NCI-H1930 (cell line): ENCODE results near the gene PTPRG.

Source experiments
- DNase-seq, 2 experiments: peaks; one replicate each; lab custom pipeline; 2025; lab: John Stamatoyannopoulos, UW

The PTPRG gene

DNA sequence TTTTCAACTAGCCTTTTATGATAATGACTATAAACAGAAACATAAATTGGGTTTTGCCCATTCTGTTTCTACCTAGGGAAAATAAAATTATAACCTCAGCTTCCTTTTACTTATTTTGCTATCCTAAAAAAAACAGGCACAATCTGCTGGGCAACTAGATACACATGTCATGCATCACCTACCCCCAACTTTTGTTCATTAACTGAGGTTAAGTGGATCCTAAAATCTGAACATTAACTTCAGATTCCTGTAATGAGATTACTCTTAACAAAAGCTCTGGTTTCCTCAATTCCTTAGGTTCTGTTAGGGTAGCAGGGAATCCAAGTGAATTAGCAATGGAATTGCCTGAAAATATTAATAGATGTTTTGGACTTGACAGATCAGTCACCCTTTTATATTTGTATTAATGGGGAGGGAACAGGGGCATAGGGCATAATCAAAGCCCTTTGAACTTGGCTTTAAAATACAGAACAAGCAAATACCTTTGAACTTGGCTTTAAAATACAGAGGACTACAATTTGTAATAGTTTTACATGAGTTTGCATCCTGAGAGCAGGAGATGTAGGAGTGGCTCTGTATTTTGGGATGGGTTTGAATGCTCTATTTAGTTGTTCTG lies 705.4 kb downstream of the PTPRG start:
- DNase-seq = no peak

DNA sequence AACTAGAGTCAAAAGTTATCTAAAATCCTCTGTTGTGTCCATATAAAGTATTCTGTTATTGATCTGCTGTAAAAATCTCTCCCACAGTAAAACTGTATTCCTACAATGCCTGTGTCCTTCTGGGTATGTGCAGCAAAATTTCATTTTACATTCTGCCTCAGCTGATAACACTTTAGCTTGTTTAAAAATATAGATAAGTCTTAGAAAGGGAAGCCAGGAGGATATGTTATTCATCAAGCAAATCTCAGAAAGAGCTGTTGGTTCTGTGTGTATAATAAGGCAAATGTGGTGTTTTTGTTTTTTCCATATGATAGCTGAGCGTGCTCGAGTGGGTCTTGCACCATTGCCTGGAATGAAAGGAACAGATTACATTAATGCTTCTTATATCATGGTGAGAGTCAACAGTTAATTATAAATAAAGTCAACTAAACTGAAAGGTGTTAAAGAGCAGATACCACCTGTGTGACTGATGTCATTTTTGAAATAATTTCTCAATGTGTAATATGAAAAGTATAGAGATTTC lies 715.3 kb downstream of the PTPRG start:
- DNase-seq = no peak

DNA sequence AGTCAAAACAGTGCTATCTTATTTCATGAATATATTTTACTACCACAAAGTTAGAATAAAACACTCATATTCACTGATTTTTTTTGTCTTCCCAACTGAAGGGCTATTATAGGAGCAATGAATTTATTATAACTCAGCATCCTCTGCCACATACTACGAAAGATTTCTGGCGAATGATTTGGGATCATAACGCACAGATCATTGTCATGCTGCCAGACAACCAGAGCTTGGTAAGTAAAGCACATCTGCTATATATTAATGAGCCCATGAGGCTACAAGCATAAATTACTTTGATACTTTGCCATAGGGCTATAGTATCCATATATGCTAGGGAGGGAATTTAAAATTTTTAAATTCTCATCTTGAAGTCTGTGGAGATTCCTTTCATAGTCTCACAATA lies 716.1 kb downstream of the PTPRG start:
- no peak for DNase-seq

DNA sequence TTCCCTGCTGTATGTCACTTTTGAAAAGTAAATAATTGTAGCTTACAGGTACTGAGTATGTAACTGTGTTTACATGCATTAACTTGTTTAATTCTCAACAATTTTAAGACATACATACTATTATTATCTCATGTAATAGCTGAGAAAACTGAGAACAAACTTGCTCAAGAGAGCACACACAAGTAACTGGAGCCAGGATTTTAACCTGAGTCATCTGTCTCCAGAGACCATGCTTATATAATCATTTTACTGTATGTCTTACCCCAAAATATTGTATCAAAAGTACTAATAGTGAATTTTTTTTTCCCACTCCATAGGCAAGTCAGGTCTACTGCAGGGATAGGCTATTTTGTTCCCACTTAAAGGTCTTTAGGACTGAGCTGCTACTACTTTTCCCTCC lies 716.6 kb downstream of the PTPRG start:
- DNase-seq = no peak

DNA sequence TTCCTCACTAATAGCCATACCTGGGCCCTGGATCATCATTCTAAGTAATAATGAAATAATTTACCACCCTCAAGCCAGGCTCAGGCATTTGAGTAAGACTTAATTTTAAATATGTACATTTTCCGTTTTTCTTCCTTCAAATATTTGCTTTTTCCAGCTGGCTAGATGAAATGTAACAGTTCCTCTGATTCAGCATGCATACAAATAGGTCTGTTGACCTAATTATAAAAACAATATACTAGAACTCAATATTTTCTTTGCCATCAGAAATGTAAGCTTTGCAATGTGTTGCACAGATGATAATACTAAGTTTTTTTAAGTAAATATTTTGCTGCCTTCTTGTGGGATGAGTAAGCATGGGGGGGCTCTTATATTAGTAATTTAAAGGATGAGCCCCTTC lies 720.4 kb downstream of the PTPRG start:
- no peak for DNase-seq

DNA sequence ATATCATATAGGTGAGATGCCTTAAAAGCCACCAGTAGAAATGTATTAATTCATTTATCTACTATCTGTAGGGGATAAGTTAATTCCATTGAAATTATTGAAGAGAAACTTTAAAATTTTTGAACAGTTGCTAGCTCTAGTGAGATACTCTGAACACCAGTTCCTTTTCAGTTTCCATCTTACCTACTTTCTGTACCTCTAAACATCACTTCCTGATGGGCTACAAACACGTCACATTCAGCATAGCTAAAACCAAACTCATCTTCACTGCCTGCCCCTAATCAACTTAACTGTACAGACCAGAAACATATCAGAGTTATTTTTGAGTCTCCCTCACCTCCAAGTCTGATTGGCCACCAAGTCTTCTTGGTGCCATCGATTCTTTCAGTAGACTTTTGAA lies 723.1 kb downstream of the PTPRG start:
- no peak for DNase-seq

DNA sequence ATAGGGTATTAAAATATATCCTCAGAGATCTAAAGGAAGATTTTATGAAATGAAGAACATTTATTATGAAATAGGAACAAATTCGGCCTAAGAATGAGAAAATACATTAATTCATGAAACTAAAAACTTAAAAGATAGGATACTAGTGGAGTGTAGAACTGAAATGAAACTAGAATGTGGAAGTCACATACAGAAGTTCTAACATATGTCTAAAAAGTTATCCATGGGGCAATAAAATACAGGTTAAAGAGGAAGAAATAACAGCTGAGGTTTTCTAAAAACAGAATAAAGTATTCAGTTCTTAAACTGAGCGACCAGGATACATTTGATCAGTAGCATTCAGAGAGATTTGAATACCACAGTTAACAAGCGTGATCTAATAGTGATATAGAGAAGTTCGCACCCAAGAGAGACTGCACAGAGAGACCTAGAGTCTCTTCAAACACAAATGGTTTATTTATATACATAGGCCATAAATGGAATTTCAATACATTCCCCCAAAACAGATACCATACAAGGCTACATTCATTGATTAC lies 726.1 kb downstream of the PTPRG start:
- no peak for DNase-seq

DNA sequence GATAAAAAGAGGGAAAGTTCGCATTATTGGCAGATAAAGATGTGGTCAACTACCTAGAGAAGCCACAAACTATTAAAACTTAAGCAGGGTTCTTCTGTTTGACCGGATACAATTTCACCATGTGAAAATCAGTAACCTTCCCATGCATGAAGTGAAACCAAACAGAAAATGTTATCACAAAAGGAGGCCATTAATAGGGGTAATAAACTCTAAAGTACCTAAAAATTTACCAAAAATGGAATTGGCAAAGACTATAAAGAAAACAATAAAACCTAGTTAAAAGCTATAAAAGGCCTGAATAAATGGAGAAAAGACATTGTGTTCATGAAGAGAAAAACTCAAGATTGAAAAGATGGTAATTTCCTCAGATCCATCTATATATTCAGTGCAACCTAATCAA lies 728.6 kb downstream of the PTPRG start:
- no peak for DNase-seq

DNA sequence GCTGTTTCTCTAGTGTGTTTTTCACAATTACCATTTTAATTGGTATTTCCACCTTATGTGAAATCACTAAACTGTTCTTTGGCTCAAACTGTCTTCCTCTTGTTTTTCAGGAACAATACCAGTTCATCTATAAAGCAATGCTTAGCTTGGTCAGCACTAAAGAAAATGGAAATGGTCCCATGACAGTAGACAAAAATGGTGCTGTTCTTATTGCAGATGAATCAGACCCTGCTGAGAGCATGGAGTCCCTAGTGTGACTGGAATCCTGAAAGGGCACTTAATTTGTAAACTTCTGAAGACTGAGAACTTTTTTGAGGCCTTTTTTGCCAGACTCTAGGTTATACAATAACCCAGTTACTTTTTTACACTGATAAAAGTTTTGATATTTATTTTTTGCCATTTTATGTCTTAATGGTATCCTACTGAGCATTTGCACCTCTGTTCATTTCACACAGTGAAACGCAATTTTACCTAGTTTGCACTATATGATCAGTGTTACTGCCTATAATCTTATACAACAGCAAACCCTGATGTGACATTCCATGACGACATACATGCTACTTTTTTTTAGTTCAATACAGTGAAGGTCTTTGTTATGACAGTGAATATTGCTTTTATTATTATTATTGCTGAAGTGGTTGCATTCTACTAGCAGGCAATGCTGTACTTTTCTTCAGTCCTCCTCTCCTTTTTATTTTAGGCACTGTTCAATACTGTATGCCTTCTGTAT lies 731.8 kb downstream of the PTPRG start:
- no peak for DNase-seq

DNA sequence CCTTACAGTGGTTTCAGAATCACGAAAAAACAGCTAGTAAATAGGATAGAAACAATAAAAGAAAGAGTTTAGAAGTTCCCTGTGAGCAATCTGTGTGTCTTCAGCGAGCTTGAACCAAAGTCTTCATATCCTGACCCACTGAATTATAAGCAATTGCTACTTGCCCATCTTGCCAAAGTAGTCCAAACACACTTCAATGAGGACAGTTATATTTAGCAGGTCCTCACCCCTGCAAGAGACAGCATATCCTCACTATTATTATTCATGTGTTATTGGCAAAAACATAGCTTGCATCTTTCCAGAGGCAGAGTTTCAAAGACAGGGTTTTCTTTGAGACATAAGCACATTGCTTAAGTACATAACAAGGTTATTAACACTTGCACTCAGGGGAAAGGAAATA lies 734.2 kb downstream of the PTPRG start:
- DNase-seq = no peak

DNA sequence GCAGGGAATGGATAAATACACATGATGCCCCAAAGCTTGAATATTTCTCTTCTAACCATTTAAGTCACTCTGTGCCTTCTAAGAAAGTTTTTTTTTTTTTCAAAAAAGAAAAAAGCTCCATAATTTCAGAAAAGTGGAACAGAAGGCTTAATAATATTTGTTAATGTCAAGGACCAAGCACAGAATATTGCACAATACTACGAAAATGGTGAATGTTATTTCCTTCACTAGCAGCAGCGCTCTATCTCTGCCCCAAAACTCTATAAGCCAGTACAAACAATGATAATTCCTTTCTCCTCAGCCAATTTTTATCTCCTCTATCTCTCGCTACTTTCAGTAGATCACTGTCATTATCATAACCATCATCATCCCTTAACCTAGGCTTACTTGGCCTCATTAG lies 739.2 kb downstream of the PTPRG start:
- no peak for DNase-seq

DNA sequence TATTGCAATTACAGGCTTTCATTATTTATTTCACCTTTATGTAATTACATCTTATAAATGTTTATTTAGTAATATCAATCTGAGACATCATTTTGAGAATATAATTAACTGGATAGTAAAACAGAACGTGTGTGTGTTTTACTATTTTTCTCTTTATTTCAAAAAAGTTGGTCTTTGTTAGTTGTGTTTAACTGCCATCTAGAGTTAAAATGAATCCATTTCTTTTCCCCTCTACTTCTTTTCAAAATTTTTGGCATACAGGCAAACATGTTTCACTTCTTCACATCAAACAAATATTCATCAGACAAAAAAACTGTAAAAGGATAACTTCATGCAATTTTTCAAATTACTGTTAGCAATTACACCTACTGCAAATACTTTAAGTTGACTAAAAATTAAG lies 750.8 kb downstream of the PTPRG start:
- DNase-seq = no peak

DNA sequence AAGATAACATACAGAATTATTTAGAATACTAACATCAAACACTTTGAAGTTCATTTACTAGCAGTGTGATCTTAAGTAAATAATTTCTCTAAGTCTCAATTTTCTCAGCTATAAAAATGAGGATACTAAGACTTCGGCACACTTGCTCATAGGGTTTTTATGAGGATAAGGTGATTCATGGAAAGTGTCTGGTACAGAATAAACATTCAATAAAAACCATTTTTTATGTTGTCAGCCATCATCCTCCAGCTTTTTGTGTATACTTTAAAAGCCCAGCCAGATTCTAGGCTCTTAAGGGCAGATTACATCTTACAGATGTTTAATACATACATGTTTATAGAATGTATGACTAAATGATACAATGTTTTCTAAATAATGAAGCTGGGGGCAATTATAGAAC lies 755.2 kb downstream of the PTPRG start:
- no peak for DNase-seq

DNA sequence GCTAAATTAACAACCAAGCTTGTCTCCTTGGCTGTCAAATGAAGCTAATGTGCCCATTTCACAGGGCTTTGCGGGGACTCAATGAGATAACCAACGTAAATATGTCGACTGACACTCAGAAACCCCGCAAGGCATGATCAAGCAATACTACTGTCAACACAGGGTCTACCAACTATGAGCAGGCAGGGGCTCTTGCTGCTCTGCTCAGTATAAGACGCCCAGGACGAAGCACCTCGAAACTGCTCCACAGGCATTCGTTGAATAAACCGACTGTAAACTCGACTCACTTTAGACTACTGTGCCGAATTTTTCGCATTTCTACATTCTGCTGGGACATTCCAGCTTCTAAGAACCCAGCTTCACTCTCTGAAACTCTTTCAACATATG lies 757.0 kb downstream of the PTPRG start:
- DNase-seq = no peak

DNA sequence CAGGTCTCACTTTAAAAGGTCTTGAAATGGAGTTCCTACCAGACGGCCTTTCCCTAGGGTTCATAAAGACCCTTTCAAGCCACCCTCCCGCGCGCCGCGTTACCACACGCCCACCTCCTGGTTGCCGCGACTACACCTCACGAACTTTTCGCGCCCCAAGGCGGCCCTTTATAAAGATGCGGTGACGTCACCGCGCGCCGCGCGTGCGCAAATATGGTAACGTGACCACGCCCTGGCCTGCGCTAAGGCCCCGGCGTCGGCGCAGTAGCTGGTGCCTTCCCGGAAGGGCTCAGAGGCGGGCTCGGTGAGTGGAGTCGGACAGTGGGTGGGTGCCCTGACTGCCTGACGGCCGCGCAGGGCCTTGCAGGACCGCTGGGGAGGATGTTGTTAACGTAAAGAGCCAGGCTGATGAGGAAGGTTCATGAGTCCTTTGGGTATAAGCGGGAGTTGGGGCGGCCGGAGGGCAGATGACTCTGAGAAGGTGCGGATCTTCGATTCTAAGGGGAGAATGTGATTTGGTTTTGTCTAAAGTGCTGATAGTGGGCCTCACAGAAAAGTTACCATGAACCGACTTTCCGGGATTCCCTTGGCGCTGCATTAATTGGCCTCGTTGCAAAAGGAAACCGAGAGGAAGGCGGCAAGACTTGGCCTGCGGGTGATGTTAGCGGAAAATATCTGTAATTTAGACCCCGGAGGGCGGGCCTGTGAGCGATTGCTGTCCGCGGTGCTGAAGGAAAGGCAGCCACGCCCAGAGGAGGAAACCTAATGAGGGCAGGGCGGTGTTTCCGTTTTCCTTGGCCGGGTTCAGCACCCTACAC lies 757.6 kb downstream of the PTPRG start:
- DNase-seq = peak; percentile 72 to 88

DNA sequence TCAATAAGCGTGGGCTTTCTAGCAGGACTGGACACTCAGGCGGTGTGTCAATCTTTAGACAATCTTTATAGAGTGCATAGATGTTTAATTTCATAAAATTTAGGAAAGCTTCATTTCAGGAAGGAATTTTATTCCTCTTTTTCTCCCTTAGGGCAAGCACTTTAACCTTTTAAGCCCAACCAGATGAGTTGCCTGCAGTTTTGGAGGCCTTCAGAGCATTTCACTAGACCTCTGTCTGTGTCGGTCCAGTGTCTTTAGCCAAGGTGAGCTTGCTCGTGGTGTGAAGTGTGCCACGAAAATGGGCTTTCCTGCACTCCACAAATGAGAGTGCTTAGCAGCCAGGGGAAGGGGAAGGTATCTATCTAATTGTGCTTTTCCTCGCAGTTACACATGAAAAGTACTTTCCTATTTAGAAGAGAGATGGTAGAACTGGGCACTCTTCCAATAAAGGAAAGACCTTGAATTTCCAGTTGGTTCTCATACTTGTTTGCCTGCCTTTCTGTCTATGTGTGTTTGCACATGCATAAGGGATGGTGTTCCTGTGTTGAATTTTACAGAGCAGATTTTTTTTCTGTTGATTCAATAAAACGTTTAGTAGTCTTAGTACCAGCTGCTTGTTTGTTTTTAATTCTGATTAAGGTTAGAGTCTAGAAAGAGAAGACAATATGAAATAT lies 758.3 kb downstream of the PTPRG start:
- no peak for DNase-seq

DNA sequence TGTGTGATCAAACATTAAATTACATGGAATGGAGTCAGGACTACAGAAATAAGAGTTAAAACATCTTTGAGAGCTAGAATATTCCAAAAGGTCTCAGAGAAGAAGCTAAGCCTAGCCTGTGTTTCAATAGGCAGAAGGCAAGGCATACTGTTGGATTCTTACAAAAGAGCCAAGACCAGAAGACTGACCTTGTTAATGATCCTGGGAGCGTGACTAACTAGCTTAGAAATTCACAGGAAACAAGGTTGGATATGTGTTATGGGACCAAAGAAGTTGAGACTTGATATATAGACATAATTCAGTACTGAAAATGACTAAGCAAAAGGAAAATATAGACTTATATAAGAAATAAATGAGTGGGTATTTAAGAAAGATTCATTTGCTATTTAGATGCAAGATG lies 761.9 kb downstream of the PTPRG start:
- DNase-seq = no peak

DNA sequence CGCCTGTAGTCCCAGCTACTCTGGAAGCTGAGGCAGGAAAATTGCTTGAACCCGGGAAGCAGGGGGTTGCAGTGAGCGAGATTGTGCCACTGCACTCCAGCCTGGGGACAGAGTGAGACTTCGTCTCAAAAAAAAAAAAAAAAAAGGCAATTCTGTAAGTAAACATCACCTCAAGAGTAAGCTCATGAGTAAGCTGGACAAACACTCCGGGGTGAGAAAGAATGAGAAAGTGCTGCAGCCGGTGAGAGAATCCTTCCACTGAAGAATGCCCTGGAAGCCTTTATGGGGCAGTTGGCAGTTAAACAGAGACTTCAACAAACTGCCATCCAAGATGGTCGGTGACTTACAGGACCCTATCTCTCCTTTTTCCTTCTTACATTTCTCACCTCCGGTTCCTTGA lies 764.5 kb downstream of the PTPRG start:
- DNase-seq = no peak

DNA sequence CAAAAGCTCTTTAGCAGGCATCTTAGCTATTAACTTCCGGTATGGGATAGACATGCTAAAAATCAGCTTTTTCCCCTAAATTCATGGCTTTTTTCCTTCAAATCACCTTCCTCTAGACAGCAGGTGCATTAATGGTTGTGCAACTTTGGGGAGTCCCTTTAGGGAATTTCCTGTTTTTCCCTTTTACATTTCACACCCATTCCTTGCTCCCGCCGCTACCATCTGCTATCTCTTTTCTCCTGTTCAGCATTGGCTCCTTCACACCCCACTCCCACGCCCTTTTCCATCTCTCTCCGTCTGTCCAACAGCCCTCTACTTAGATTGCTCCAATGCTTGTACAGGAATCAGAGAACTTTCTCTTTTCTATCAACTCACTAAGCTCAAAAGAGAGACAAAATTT lies 768.6 kb downstream of the PTPRG start:
- DNase-seq = no peak

DNA sequence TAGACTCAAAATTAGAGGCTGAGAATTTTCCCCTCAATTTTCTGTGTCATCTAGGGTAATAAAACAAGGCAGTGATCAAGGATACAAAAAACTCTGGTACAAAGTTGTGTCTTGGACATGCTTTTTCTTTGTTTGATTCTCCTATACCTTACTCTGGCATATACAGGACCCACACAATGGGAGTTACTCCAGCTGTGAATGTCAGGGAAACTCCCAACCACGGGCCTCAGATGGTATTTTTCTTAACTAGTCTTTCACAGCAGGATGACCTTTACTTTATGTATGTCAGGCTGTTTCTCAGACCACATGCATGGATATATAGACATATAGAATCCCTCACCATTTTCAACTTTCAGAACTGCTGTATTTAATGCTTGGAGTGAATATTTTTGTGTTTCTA lies 770.6 kb downstream of the PTPRG start:
- no peak for DNase-seq

DNA sequence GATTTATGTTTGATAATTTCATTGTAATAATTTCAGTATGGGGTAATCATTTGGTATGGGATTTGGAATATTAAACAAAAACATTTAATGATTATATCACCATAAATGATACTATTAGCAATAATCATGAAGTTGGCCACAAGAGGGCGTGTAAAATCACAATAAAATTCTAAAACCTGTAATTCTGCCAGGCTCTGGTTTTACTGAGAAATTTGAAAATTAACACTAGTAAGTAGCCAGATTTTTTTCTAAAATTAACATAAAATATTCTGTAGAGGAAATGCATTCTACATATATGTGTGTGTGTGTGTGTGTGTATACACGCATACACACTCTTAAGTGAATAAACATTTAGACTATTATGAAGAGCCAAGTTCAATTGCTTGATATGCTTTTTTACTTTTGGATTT lies 771.5 kb downstream of the PTPRG start:
- DNase-seq = no peak

DNA sequence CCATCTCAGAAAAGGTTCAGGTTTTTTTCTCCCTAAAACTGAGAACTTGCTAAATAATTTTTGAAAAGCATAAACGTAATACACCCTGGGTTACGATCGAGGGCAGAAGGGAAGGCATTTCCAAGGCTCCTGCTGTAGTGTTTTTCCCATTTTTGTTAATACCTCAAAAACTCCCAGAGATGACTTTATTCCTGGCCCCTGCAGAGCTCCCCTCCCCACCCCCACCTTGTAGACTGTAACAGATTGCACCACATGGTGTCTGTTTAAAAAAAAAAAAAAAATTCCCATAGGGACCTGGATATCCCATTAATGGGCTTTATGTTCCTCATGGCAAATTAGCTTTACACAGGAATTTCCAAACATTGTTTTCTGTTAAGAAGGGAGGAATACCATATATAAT lies 773.8 kb downstream of the PTPRG start:
- no peak for DNase-seq
